ENCODE data around the gene C10orf143.

DNA sequence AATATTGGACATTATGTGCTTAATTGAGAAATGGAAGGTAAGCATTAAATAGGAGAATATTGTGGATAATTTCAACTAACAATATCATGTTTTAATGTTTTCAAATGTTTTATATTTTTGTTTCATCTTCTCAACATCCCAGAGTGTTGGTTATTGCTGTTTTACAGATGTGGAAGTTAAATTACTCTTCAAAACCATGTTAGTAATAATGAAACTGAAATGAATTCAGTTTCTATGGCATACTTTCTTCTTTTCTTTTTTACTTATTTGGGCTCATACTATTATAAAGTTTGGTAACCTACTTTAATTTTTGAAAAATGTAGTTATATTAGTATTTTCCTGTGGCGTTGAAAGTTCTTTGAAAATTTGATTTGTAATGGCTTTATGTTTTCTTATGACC is 29.8 kb upstream of the C10orf143 start:
- no peak for TF ChIP-seq ZNF416 (CRISPR knock-in tag; IDR thresholded peaks at IDR 0.05)
- TF ChIP-seq, protein P1, sequence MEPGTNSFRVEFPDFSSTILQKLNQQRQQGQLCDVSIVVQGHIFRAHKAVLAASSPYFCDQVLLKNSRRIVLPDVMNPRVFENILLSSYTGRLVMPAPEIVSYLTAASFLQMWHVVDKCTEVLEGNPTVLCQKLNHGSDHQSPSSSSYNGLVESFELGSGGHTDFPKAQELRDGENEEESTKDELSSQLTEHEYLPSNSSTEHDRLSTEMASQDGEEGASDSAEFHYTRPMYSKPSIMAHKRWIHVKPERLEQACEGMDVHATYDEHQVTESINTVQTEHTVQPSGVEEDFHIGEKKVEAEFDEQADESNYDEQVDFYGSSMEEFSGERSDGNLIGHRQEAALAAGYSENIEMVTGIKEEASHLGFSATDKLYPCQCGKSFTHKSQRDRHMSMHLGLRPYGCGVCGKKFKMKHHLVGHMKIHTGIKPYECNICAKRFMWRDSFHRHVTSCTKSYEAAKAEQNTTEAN (CRISPR knock-in tag; IDR thresholded peaks at IDR 0.05): no peak
- TF ChIP-seq JUN (CRISPR knock-in tag; IDR thresholded peaks at IDR 0.05): no peak
- TF ChIP-seq CREM (CRISPR knock-in tag; IDR thresholded peaks at IDR 0.05): no peak
- TF ChIP-seq SP1 (CRISPR knock-in tag; conservative IDR thresholded peaks at IDR 0.05): no peak
- TF ChIP-seq, protein P2, sequence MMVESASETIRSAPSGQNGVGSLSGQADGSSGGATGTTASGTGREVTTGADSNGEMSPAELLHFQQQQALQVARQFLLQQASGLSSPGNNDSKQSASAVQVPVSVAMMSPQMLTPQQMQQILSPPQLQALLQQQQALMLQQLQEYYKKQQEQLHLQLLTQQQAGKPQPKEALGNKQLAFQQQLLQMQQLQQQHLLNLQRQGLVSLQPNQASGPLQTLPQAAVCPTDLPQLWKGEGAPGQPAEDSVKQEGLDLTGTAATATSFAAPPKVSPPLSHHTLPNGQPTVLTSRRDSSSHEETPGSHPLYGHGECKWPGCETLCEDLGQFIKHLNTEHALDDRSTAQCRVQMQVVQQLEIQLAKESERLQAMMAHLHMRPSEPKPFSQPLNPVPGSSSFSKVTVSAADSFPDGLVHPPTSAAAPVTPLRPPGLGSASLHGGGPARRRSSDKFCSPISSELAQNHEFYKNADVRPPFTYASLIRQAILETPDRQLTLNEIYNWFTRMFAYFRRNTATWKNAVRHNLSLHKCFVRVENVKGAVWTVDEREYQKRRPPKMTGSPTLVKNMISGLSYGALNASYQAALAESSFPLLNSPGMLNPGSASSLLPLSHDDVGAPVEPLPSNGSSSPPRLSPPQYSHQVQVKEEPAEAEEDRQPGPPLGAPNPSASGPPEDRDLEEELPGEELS (CRISPR knock-in tag; IDR thresholded peaks at IDR 0.05): no peak
- TF ChIP-seq, protein P3, sequence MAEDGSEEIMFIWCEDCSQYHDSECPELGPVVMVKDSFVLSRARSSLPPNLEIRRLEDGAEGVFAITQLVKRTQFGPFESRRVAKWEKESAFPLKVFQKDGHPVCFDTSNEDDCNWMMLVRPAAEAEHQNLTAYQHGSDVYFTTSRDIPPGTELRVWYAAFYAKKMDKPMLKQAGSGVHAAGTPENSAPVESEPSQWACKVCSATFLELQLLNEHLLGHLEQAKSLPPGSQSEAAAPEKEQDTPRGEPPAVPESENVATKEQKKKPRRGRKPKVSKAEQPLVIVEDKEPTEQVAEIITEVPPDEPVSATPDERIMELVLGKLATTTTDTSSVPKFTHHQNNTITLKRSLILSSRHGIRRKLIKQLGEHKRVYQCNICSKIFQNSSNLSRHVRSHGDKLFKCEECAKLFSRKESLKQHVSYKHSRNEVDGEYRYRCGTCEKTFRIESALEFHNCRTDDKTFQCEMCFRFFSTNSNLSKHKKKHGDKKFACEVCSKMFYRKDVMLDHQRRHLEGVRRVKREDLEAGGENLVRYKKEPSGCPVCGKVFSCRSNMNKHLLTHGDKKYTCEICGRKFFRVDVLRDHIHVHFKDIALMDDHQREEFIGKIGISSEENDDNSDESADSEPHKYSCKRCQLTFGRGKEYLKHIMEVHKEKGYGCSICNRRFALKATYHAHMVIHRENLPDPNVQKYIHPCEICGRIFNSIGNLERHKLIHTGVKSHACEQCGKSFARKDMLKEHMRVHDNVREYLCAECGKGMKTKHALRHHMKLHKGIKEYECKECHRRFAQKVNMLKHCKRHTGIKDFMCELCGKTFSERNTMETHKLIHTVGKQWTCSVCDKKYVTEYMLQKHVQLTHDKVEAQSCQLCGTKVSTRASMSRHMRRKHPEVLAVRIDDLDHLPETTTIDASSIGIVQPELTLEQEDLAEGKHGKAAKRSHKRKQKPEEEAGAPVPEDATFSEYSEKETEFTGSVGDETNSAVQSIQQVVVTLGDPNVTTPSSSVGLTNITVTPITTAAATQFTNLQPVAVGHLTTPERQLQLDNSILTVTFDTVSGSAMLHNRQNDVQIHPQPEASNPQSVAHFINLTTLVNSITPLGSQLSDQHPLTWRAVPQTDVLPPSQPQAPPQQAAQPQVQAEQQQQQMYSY (CRISPR knock-in tag; IDR thresholded peaks at IDR 0.05): no peak
- TF ChIP-seq, protein P4, sequence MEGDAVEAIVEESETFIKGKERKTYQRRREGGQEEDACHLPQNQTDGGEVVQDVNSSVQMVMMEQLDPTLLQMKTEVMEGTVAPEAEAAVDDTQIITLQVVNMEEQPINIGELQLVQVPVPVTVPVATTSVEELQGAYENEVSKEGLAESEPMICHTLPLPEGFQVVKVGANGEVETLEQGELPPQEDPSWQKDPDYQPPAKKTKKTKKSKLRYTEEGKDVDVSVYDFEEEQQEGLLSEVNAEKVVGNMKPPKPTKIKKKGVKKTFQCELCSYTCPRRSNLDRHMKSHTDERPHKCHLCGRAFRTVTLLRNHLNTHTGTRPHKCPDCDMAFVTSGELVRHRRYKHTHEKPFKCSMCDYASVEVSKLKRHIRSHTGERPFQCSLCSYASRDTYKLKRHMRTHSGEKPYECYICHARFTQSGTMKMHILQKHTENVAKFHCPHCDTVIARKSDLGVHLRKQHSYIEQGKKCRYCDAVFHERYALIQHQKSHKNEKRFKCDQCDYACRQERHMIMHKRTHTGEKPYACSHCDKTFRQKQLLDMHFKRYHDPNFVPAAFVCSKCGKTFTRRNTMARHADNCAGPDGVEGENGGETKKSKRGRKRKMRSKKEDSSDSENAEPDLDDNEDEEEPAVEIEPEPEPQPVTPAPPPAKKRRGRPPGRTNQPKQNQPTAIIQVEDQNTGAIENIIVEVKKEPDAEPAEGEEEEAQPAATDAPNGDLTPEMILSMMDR (IDR thresholded peaks at IDR 0.05): no peak
- no peak for TF ChIP-seq NR2C2 (CRISPR knock-in tag; IDR thresholded peaks at IDR 0.05)
- TF ChIP-seq ZNF232 (CRISPR knock-in tag; IDR thresholded peaks at IDR 0.05): no peak
- no peak for TF ChIP-seq SMAD4 (CRISPR knock-in tag; IDR thresholded peaks at IDR 0.05)
- TF ChIP-seq, protein P5, sequence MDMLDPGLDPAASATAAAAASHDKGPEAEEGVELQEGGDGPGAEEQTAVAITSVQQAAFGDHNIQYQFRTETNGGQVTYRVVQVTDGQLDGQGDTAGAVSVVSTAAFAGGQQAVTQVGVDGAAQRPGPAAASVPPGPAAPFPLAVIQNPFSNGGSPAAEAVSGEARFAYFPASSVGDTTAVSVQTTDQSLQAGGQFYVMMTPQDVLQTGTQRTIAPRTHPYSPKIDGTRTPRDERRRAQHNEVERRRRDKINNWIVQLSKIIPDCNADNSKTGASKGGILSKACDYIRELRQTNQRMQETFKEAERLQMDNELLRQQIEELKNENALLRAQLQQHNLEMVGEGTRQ (CRISPR knock-in tag; IDR thresholded peaks at IDR 0.05): no peak
- TF ChIP-seq, protein P6, sequence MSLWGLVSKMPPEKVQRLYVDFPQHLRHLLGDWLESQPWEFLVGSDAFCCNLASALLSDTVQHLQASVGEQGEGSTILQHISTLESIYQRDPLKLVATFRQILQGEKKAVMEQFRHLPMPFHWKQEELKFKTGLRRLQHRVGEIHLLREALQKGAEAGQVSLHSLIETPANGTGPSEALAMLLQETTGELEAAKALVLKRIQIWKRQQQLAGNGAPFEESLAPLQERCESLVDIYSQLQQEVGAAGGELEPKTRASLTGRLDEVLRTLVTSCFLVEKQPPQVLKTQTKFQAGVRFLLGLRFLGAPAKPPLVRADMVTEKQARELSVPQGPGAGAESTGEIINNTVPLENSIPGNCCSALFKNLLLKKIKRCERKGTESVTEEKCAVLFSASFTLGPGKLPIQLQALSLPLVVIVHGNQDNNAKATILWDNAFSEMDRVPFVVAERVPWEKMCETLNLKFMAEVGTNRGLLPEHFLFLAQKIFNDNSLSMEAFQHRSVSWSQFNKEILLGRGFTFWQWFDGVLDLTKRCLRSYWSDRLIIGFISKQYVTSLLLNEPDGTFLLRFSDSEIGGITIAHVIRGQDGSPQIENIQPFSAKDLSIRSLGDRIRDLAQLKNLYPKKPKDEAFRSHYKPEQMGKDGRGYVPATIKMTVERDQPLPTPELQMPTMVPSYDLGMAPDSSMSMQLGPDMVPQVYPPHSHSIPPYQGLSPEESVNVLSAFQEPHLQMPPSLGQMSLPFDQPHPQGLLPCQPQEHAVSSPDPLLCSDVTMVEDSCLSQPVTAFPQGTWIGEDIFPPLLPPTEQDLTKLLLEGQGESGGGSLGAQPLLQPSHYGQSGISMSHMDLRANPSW (CRISPR knock-in tag; conservative IDR thresholded peaks at IDR 0.05; ENCODE audit: low read depth): no peak

Measured in WTC11 (cell line).